Ishikawa (cell line): Measurements from ENCODE around the gene RPRD1A.

Experiments used
- CEBPB ChIP-seq: IDR thresholded peaks from 2 replicates; pipeline ENCODE4 v1.6.1; 2012
- CREB1 ChIP-seq: IDR thresholded peaks from 2 replicates; pipeline ENCODE4 v1.6.1; 2012; ENCODE audit warnings: low read depth
- EGR1 ChIP-seq: IDR thresholded peaks from 2 replicates; pipeline ENCODE4 v1.6.1; 2012
- EP300 ChIP-seq: IDR thresholded peaks from 2 replicates; pipeline ENCODE4 v1.6.1; 2012; ENCODE audit warnings: borderline replicate concordance
- FOXM1 ChIP-seq: IDR thresholded peaks from 2 replicates; pipeline ENCODE4 v1.6.1; 2012; ENCODE audit warnings: low read depth, borderline replicate concordance
- NFIC ChIP-seq: IDR thresholded peaks from 2 replicates; pipeline ENCODE4 v1.6.1; 2012
- RAD21 ChIP-seq: IDR thresholded peaks from 2 replicates; pipeline ENCODE4 v1.6.1; 2012; ENCODE audit warnings: low read depth
- TAF1 ChIP-seq: IDR thresholded peaks from 2 replicates; pipeline ENCODE4 v1.6.1; 2012; ENCODE audit warnings: low read depth, mild to moderate bottlenecking
- TCF12 ChIP-seq: IDR thresholded peaks from 2 replicates; pipeline ENCODE4 v1.6.1; 2012; ENCODE audit warnings: low read depth
- TEAD4 ChIP-seq: IDR thresholded peaks from 2 replicates; pipeline ENCODE4 v1.6.1; 2012
- USF1 ChIP-seq: IDR thresholded peaks from 2 replicates; pipeline ENCODE4 v1.6.1; 2012
- YY1 ChIP-seq: IDR thresholded peaks from 2 replicates; pipeline ENCODE4 v1.6.1; 2012; ENCODE audit warnings: low read depth
- ZBTB7A ChIP-seq: IDR thresholded peaks from 2 replicates; pipeline ENCODE4 v1.6.1; 2012; ENCODE audit warnings: low read depth
- TF ChIP-seq, protein P1 (sequence below): IDR thresholded peaks from 2 replicates; pipeline ENCODE4 v1.6.1; 2012; ENCODE audit warnings: low read depth, mild to moderate bottlenecking
- TF ChIP-seq, protein P2 (sequence below): IDR thresholded peaks from 2 replicates; pipeline ENCODE4 v1.6.1; 2012

Gene RPRD1A

GRCh38 chr18:36067055-36067957, at the start of gene RPRD1A:
TSS of gene RPRD1A (minus strand) at chr18:36067559. CDS start at chr18:36067404, 155 bp downstream.
- TF ChIP-seq CREB1 (peak; percentile 73), USF1 (no peak), CEBPB (peak; percentile 65; the same call in 1 of the 2 replicates), YY1 (peak; percentile 95), EGR1 (no peak), ZBTB7A (peak; percentile 90), NFIC (no peak), TAF1 (peak; percentile 66; the same call in 1 of the 2 replicates), RAD21 (no peak), TCF12 (no peak; the same call in 1 of the 2 replicates), EP300 (peak; percentile 24; the same call in 1 of the 2 replicates), TEAD4 (no peak), FOXM1 (no peak)
- TF ChIP-seq, protein P1, sequence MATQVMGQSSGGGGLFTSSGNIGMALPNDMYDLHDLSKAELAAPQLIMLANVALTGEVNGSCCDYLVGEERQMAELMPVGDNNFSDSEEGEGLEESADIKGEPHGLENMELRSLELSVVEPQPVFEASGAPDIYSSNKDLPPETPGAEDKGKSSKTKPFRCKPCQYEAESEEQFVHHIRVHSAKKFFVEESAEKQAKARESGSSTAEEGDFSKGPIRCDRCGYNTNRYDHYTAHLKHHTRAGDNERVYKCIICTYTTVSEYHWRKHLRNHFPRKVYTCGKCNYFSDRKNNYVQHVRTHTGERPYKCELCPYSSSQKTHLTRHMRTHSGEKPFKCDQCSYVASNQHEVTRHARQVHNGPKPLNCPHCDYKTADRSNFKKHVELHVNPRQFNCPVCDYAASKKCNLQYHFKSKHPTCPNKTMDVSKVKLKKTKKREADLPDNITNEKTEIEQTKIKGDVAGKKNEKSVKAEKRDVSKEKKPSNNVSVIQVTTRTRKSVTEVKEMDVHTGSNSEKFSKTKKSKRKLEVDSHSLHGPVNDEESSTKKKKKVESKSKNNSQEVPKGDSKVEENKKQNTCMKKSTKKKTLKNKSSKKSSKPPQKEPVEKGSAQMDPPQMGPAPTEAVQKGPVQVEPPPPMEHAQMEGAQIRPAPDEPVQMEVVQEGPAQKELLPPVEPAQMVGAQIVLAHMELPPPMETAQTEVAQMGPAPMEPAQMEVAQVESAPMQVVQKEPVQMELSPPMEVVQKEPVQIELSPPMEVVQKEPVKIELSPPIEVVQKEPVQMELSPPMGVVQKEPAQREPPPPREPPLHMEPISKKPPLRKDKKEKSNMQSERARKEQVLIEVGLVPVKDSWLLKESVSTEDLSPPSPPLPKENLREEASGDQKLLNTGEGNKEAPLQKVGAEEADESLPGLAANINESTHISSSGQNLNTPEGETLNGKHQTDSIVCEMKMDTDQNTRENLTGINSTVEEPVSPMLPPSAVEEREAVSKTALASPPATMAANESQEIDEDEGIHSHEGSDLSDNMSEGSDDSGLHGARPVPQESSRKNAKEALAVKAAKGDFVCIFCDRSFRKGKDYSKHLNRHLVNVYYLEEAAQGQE = no peak
- TF ChIP-seq, protein P2, sequence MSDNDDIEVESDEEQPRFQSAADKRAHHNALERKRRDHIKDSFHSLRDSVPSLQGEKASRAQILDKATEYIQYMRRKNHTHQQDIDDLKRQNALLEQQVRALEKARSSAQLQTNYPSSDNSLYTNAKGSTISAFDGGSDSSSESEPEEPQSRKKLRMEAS = peak; percentile 86

DNA sequence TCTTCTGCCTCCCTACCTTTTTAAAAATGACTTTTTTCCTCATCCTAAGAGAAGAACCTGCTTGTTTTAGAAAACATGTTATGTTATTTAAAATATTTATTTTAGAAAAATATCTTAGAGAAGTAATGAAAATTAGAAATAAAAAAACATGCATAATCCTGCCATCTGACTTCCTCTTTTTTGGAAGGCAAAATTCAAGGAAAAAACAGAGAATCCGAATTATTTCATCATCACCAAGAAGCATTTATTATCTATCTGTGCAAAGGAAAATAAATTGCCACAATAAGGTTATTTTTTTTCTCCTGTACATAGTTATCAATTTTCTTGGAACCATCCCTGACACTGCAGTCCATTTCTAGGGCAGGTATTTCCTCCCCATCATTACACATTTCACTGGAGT, 47.4 kb upstream of the RPRD1A start:
- no peak for TF ChIP-seq TAF1
- TF ChIP-seq TCF12 = no peak
- no peak for TF ChIP-seq RAD21
- TF ChIP-seq FOXM1 = no peak
- no peak for TF ChIP-seq CREB1
- TF ChIP-seq ZBTB7A = no peak
- TF ChIP-seq TEAD4 = no peak
- no peak for TF ChIP-seq USF1
- no peak for TF ChIP-seq YY1
- TF ChIP-seq, protein P2 = no peak
- TF ChIP-seq EP300 = no peak

DNA sequence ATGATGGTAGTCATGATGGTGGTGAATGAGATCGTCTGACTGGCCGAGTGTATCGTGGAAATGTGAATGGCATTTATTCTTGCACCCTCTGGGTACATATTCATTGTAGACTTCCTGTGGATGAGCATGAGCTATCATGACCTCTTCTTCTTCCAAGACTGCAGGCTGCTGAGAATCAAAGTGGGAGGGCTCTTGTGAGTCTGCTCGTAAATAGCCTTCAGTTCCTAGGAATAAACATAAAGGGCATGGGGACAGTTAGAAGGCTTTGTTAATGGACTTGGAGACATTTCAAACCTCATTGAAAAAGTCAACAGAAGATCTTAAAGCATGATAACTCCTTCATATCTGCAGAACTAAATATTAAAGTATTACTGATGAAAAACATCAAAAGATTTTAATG, 46.9 kb upstream of the RPRD1A start:
- TF ChIP-seq YY1 = no peak

DNA sequence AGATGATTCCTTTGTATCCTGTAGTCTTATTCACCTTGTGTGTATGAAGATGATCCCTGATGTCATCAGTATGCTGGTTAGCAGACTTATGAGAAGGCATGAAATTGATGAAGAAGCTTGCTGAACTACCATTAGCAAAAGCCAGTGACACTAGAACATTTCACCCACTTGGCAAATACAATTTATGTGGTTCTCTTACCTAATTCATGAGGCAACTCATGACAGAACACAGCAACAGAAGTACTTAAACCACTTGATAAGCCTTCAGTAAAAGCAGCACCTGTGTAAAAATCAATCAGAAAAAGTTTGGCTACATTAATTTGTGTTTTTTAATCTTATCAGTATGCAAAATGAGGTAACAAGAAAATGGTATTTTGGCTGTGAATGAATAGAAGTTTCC, 44.9 kb upstream of the RPRD1A start:
- TF ChIP-seq TAF1 = no peak
- no peak for TF ChIP-seq NFIC
- no peak for TF ChIP-seq RAD21
- TF ChIP-seq CEBPB = no peak
- no peak for TF ChIP-seq TEAD4
- no peak for TF ChIP-seq EP300
- no peak for TF ChIP-seq USF1

GRCh38 chr18:36109737-36110136, 42.4 kb upstream of the RPRD1A start:
- no peak for TF ChIP-seq ZBTB7A
- TF ChIP-seq, protein P2 = no peak
- no peak for TF ChIP-seq EP300
- TF ChIP-seq EGR1 = no peak
- TF ChIP-seq YY1 = no peak
- TF ChIP-seq TEAD4 = no peak
- no peak for TF ChIP-seq CEBPB
- TF ChIP-seq NFIC = no peak
- no peak for TF ChIP-seq RAD21
- no peak for TF ChIP-seq FOXM1
- TF ChIP-seq, protein P1 = no peak
- TF ChIP-seq TAF1 = no peak
